Measurements from ENCODE around the gene LLPH.

DNA sequence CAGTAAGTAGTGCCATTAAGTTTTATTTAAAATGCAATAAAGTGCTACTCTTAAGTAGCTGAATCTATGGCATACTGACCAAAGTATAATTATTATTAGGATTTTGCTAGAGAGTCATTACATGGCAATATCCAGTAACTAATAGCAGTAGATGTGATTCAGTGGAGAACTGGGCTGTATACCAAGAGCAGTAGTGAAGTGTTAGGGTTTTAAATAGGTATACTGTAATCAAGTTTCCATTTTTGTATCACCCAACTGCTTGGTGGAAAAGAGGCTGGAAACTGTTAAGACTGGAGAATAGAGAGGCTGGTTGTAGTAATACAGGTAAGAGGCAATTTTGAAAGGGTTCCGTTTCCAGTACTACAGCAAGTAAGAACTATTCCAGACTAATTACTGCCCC is 13.3 kb upstream of the LLPH start:
- TF ChIP-seq, protein P1, sequence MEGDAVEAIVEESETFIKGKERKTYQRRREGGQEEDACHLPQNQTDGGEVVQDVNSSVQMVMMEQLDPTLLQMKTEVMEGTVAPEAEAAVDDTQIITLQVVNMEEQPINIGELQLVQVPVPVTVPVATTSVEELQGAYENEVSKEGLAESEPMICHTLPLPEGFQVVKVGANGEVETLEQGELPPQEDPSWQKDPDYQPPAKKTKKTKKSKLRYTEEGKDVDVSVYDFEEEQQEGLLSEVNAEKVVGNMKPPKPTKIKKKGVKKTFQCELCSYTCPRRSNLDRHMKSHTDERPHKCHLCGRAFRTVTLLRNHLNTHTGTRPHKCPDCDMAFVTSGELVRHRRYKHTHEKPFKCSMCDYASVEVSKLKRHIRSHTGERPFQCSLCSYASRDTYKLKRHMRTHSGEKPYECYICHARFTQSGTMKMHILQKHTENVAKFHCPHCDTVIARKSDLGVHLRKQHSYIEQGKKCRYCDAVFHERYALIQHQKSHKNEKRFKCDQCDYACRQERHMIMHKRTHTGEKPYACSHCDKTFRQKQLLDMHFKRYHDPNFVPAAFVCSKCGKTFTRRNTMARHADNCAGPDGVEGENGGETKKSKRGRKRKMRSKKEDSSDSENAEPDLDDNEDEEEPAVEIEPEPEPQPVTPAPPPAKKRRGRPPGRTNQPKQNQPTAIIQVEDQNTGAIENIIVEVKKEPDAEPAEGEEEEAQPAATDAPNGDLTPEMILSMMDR (IDR thresholded peaks at IDR 0.05 in 8 of 11, conservative IDR thresholded peaks at IDR 0.05 in 3 of 11), result no peak
- TF ChIP-seq POLR2A (IDR thresholded peaks at IDR 0.05), result no peak
